ENCODE results near the gene THAP9.

DNA sequence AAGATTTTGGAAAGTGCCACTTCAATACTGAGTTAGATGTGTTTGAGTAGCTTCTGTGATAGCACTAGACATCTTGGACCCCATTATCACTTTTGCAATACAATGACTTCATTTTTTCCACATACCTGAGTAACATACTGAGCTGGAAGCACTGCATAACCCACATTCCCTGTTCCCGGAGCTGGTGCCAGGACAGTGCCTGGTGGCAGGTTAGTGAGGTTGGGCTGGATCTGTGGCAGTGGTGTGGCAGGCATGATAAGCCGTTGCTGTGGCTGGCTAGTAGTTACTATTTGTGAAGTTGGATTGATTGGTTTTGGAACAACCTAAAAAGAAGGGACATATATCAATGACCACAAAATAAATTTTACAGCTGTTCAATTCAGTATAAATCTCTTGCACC lies 38.9 kb downstream of the THAP9 start:
- TF ChIP-seq, protein P1, sequence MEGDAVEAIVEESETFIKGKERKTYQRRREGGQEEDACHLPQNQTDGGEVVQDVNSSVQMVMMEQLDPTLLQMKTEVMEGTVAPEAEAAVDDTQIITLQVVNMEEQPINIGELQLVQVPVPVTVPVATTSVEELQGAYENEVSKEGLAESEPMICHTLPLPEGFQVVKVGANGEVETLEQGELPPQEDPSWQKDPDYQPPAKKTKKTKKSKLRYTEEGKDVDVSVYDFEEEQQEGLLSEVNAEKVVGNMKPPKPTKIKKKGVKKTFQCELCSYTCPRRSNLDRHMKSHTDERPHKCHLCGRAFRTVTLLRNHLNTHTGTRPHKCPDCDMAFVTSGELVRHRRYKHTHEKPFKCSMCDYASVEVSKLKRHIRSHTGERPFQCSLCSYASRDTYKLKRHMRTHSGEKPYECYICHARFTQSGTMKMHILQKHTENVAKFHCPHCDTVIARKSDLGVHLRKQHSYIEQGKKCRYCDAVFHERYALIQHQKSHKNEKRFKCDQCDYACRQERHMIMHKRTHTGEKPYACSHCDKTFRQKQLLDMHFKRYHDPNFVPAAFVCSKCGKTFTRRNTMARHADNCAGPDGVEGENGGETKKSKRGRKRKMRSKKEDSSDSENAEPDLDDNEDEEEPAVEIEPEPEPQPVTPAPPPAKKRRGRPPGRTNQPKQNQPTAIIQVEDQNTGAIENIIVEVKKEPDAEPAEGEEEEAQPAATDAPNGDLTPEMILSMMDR (IDR thresholded peaks at IDR 0.05; ENCODE audit: low read depth, low read length, poor library complexity, severe bottlenecking): no peak
- TF ChIP-seq EZH2phosphoT487 (IDR thresholded peaks at IDR 0.05; ENCODE audit: borderline replicate concordance, low read length): no peak
